GM18505 (cell line): ENCODE results near the gene CAMKMT.
A peak's percentile ranks its signal among the peaks of the same experiment; 100 is the strongest.
"Not testable (repeated sequence)": the region's sequence is repeated elsewhere in the genome, so short reads cannot be mapped to it uniquely, and the experiment has no call there.

Experiments used
- ATAC-seq: cut with Tn5 transposase; IDR thresholded peaks from one replicate; pipeline ENCODE4 v1.9.1; 2021; ENCODE audit not compliant: unreplicated experiment
- POLR2A ChIP-seq: IDR thresholded peaks from 4 replicates; pipeline ENCODE4 v1.6.1; 2011; ENCODE audit warnings: borderline replicate concordance; ENCODE audit not compliant: insufficient read depth, insufficient read length; ENCODE audit errors: extremely low read depth

CAMKMT gene

GRCh38 chr2:44477657-44478414 lies 116.1 kb downstream of the CAMKMT start:
- no peak for ATAC-seq
- TF ChIP-seq POLR2A: no peak

- TF ChIP-seq POLR2A: no peak
- ATAC-seq: peak; percentile 70
These were observed 117.6 kb downstream of the CAMKMT start for GRCh38 chr2:44479127-44479887.

DNA sequence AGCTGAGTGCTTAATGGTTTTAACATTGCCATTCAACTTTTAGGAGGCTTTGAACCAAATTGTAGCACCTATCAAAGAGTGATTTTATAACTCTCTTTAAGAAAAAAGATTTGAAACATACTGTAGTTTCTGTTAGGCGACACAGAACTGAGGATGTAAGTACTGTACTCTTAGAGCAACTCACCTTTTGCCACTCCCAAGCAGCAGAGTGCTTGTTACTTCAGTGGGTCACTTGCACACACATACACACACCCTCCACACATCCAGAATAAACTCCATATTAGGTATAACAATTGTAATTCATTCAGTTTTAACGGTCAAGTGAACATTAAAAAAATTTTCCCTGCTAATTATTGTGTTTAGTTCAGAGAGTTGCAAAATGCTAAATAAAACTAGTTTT lies 118.3 kb downstream of the CAMKMT start:
- ATAC-seq: no peak
- TF ChIP-seq POLR2A: no peak

DNA sequence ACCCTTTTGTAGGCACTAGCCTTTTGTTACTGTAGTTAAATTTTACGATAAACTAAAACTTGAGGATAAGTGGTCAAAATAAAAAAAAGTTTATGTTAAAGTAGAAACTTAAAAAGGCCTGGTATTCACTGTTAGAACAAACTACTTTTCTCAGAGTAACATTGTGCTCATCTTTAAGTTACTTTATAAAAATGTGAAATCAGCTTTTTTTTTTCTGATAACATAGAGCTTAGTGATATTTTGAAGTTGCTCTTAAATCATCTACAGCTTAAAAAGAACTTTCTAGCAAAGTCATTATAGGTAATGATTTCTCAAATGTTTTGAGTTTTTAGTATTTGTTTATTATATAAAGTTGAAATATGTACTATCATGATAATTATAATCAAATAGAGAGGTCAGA lies 125.3 kb downstream of the CAMKMT start:
- no peak for ATAC-seq
- no peak for TF ChIP-seq POLR2A

DNA sequence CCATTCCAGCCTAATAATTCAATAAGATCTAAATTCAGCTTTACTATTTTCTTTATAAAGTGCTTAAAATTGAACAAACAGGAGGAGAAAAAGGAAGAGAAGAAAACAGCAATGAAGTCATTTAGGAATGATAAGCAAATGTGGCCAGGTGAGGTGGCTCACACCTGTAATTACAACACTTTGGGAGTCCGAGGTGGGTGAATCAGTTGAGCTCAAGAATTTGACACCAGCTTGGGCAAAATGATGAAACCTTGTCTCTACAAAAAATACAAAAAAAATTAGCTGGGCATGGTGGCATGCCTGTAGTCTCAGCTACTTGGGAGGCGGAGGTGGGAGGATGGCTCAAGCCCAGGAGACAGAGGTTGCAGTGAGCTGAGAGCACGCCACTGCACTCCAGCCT lies 129.0 kb downstream of the CAMKMT start:
- TF ChIP-seq POLR2A: no peak
- no peak for ATAC-seq

GRCh38 chr2:44494006-44494405 lies 132.3 kb downstream of the CAMKMT start:
- no peak for ATAC-seq
- TF ChIP-seq POLR2A: no peak

- TF ChIP-seq POLR2A: no peak
- ATAC-seq: no peak
These were observed 133.3 kb downstream of the CAMKMT start for GRCh38 chr2:44495035-44495434.

GRCh38 chr2:44495544-44495943 lies 133.8 kb downstream of the CAMKMT start:
- no peak for TF ChIP-seq POLR2A
- ATAC-seq: no peak

DNA sequence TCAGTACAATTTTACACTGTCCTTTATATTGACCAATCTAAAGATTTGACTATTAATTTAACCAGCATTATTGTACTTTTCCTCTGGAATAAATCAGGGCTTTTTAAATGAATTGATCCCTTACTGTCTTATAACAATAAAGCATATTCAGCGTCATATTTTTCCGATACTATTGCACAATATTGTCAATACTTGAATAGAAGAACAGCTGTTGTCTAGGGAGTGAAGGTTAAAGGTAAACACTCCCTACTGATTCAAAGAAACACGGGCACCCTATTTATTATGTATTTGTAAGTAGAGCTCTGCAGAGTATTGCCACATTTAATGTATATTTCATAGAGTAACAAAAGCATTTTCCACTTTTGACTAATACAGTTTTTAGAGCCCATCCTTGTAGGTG lies 134.4 kb downstream of the CAMKMT start:
- TF ChIP-seq POLR2A: no peak
- no peak for ATAC-seq

- no peak for ATAC-seq
- TF ChIP-seq POLR2A: no peak
These were observed 136.8 kb downstream of the CAMKMT start for GRCh38 chr2:44498551-44498950.

- ATAC-seq: not testable (repeated sequence)
These were observed 143.9 kb downstream of the CAMKMT start for GRCh38 chr2:44505664-44506063.

DNA sequence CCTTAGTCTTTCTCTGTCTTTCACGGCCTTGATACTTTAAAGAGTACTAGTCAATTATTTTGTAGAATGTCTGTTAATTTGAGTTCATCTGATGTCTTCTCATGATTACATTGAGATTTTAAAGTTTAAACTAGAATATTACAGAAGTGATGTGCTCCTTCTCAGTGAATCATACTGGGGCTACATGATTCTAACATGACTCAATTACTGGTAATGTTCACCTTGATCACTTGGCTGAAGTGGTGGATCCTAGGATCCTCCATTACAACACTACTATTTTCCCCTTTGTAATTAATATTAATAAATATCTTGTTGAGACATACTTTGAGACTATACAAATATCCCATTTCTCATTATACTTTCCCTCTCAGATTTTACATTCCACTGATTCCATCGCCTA lies 148.5 kb downstream of the CAMKMT start:
- no peak for ATAC-seq

GRCh38 chr2:44515416-44515815 lies 153.7 kb downstream of the CAMKMT start:
- no peak for TF ChIP-seq POLR2A
- no peak for ATAC-seq

More for the DNA sequence above, 148.5 kb downstream of the CAMKMT start:
- no peak for TF ChIP-seq POLR2A

GRCh38 chr2:44519026-44519425 lies 157.3 kb downstream of the CAMKMT start:
- no peak for ATAC-seq
- no peak for TF ChIP-seq POLR2A
